KMS-11 (cell line): Measurements from ENCODE around the gene SIRPG.

Experiments
- H2AFZ ChIP-seq: fragments of 200-600 bp; sonication (generic); 2 replicates; pipeline ENCODE4 v1.6.1; 2016; ENCODE audit warnings: antibody characterized with exemption, mixed run types, low read depth
- H3K27ac ChIP-seq: fragments of 200-600 bp; sonication (generic); 2 replicates; pipeline ENCODE4 v1.6.1; 2016; ENCODE audit warnings: mild to moderate bottlenecking, mixed run types
- H3K27me3 ChIP-seq: fragments of 200-600 bp; sonication (generic); 2 replicates; pipeline ENCODE4 v1.6.1; 2017; ENCODE audit warnings: mild to moderate bottlenecking, low read depth, mixed run types, moderate library complexity; ENCODE audit not compliant: insufficient read depth
- H3K36me3 ChIP-seq: fragments of 200-600 bp; sonication (generic); 2 replicates; pipeline ENCODE4 v1.6.1; 2017; ENCODE audit warnings: mild to moderate bottlenecking, mixed run types; ENCODE audit not compliant: insufficient read depth
- H3K4me1 ChIP-seq: fragments of 200-600 bp; sonication (generic); 2 replicates; pipeline ENCODE4 v1.6.1; 2016; ENCODE audit warnings: mild to moderate bottlenecking, low read depth, mixed run types; ENCODE audit not compliant: poor library complexity, severe bottlenecking
- H3K4me2 ChIP-seq: fragments of 200-600 bp; sonication (generic); 2 replicates; pipeline ENCODE4 v1.7.0; 2016; ENCODE audit warnings: mild to moderate bottlenecking, mixed run types
- H3K4me3 ChIP-seq: fragments of 200-600 bp; sonication (generic); IDR thresholded peaks from 2 replicates; pipeline ENCODE4 v1.6.1; 2017; ENCODE audit warnings: low read depth, low read length, mixed read lengths; ENCODE audit not compliant: insufficient read depth
- H3K79me2 ChIP-seq: fragments of 200-600 bp; sonication (generic); 2 replicates; pipeline ENCODE4 v1.6.1; 2016; ENCODE audit warnings: low read depth, mixed run types; ENCODE audit not compliant: insufficient read depth
- H3K9ac ChIP-seq: fragments of 200-600 bp; sonication (generic); 2 replicates; pipeline ENCODE4 v1.6.1; 2016; ENCODE audit warnings: mild to moderate bottlenecking, mixed run types
- H4K20me1 ChIP-seq: fragments of 200-600 bp; sonication (generic); 2 replicates; pipeline ENCODE4 v1.6.1; 2016; ENCODE audit warnings: mild to moderate bottlenecking, mixed run types; ENCODE audit not compliant: insufficient read depth
- CTCF ChIP-seq: fragments of 200-600 bp; sonication (generic); conservative IDR thresholded peaks from 2 replicates; pipeline ENCODE4 v1.6.1; 2017; ENCODE audit warnings: low read depth, mild to moderate bottlenecking, antibody characterized with exemption, low read length, moderate library complexity, mixed read lengths

SIRPG gene

GRCh38 chr20:1700990-1701389, 43.4 kb upstream of the SIRPG start:
- TF ChIP-seq CTCF, result no peak
- H3K9ac ChIP-seq, result no peak overlapping the region
- H3K4me1 ChIP-seq, result no peaks in the 10 kb centered on the region
- H3K36me3 ChIP-seq, result no peaks in the 10 kb centered on the region
- H3K27me3 ChIP-seq, result no peaks in the 10 kb centered on the region
- H3K4me2 ChIP-seq, result no peak overlapping the region
- H3K27ac ChIP-seq, result no peak overlapping the region
- H2AFZ ChIP-seq, result no peak overlapping the region
- no peak overlapping the region for H3K4me3 ChIP-seq
- no peaks in the 10 kb centered on the region for H3K79me2 ChIP-seq
- H4K20me1 ChIP-seq, result no peaks in the 10 kb centered on the region

GRCh38 chr20:1697592-1697991, 40.0 kb upstream of the SIRPG start:
- Histone ChIP-seq H3K27me3 (no peaks in the 10 kb centered on the region), H2AFZ (no peak overlapping the region), H3K79me2 (no peaks in the 10 kb centered on the region), H3K4me3 (no peak overlapping the region), H3K9ac (no peak overlapping the region), H3K36me3 (no peaks in the 10 kb centered on the region), H4K20me1 (no peaks in the 10 kb centered on the region), H3K4me2 (no peak overlapping the region), H3K4me1 (no peaks in the 10 kb centered on the region), H3K27ac (no peak overlapping the region)
- TF ChIP-seq CTCF, result no peak

- no peaks in the 10 kb centered on the region for H3K27me3 ChIP-seq
- H3K9ac ChIP-seq, result no peak overlapping the region
- H3K4me3 ChIP-seq, result no peak overlapping the region
- H4K20me1 ChIP-seq, result no peaks in the 10 kb centered on the region
- H3K4me2 ChIP-seq, result no peak overlapping the region
- TF ChIP-seq CTCF, result no peak
- H2AFZ ChIP-seq, result no peak overlapping the region
- no peak overlapping the region for H3K27ac ChIP-seq
- no peaks in the 10 kb centered on the region for H3K79me2 ChIP-seq
- H3K4me1 ChIP-seq, result no peaks in the 10 kb centered on the region
- H3K36me3 ChIP-seq, result no peaks in the 10 kb centered on the region
Observed at GRCh38 chr20:1696521-1697209, 39.1 kb upstream of the SIRPG start.

GRCh38 chr20:1694672-1695071, 37.1 kb upstream of the SIRPG start:
- Histone ChIP-seq H3K4me3 (no peak overlapping the region), H3K4me1 (no peaks in the 10 kb centered on the region), H4K20me1 (no peaks in the 10 kb centered on the region), H3K27ac (no peak overlapping the region), H3K9ac (no peak overlapping the region), H3K4me2 (no peak overlapping the region), H3K27me3 (no peaks in the 10 kb centered on the region), H3K36me3 (no peaks in the 10 kb centered on the region), H3K79me2 (no peaks in the 10 kb centered on the region), H2AFZ (no peak overlapping the region)
- no peak for TF ChIP-seq CTCF
